ENCODE measurements around the gene ZNF552.

- TF ChIP-seq CTCF (IDR thresholded peaks at IDR 0.05), result no peak
- TF ChIP-seq POLR2A (IDR thresholded peaks at IDR 0.05), result no peak
Measured at GRCh38 chr19:57773488-57773887, 41.2 kb downstream of the ZNF552 start.
